Vagina (tissue), 2 donors: Measurements from ENCODE around the gene MPHOSPH9.

Source experiments
- POLR2A ChIP-seq, 2 donors: fragments of 450-650 bp; IDR thresholded peaks; one replicate each; pipeline ENCODE4 v1.6.1; 2017; ENCODE audit warnings: antibody characterized with exemption in 2 of 2, mild to moderate bottlenecking in 2 of 2, moderate library complexity in 2 of 2
- TF ChIP-seq, protein P1 (sequence below), 3 experiments: fragments of 450-650 bp in 2 of 3; fragments of 200-600 bp in 1 of 3; sonication (generic) in 1 of 3; IDR thresholded peaks; one replicate each; pipeline ENCODE4 v1.5.1; 2017 to 2019; ENCODE audit warnings: antibody characterized with exemption in 3 of 3, mild to moderate bottlenecking in 2 of 3, moderate library complexity in 2 of 3

DNA sequence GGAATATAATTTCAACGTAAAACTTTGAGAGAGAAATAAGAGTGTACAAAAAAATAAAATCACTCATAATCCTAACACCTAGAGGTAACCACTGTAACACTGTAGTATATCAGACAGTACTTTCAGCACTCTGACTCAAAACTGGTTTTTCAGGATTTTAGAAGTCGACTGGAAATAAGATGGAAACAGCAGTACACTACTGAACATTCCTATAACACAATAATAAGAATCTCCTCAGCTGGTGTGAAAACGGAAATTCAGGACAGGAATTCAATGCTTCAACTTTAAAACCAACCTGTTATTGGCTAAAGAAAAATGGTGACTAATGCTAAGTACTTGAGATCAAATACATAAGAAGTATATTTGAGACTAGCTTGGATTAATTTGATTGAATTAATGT lies 69.7 kb downstream of the MPHOSPH9 start:
- TF ChIP-seq, protein P1, sequence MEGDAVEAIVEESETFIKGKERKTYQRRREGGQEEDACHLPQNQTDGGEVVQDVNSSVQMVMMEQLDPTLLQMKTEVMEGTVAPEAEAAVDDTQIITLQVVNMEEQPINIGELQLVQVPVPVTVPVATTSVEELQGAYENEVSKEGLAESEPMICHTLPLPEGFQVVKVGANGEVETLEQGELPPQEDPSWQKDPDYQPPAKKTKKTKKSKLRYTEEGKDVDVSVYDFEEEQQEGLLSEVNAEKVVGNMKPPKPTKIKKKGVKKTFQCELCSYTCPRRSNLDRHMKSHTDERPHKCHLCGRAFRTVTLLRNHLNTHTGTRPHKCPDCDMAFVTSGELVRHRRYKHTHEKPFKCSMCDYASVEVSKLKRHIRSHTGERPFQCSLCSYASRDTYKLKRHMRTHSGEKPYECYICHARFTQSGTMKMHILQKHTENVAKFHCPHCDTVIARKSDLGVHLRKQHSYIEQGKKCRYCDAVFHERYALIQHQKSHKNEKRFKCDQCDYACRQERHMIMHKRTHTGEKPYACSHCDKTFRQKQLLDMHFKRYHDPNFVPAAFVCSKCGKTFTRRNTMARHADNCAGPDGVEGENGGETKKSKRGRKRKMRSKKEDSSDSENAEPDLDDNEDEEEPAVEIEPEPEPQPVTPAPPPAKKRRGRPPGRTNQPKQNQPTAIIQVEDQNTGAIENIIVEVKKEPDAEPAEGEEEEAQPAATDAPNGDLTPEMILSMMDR (IDR thresholded peaks at IDR 0.05): no peak
- no peak for TF ChIP-seq POLR2A (IDR thresholded peaks at IDR 0.05)
